NCI-H1930 (cell line): ENCODE results near the gene REL.
"Not testable (repeated sequence)": the region's sequence is repeated elsewhere in the genome, so short reads cannot be mapped to it uniquely, and the experiment has no call there.

Experiments used
- DNase-seq, 2 experiments: peaks; one replicate each; lab custom pipeline; 2025; lab: John Stamatoyannopoulos, UW

REL gene

GRCh38 chr2:60881047-60881932, at the start of gene REL:
TSS of gene REL (plus strand) at chr2:60881574. CDS start at chr2:60881841, 267 bp downstream.
- DNase-seq, result peak; percentile 73 to 81

- DNase-seq, result no peak
These were observed 49.5 kb upstream of the REL start for GRCh38 chr2:60831921-60832320.

- no peak for DNase-seq
These were observed 48.8 kb upstream of the REL start for GRCh38 chr2:60832621-60833020.

- no peak for DNase-seq
These were observed 47.1 kb upstream of the REL start for GRCh38 chr2:60834270-60834717.

GRCh38 chr2:60836491-60836890, 44.9 kb upstream of the REL start:
- no peak for DNase-seq

- no peak for DNase-seq
These were observed 44.3 kb upstream of the REL start for GRCh38 chr2:60837123-60837522.

GRCh38 chr2:60838481-60838880, 42.9 kb upstream of the REL start:
- no peak for DNase-seq

GRCh38 chr2:60839126-60839813, 42.1 kb upstream of the REL start:
- no peak for DNase-seq

- DNase-seq, result no peak
These were observed 40.5 kb upstream of the REL start for GRCh38 chr2:60840880-60841279.

GRCh38 chr2:60843006-60843405, 38.4 kb upstream of the REL start:
- no peak for DNase-seq

GRCh38 chr2:60844105-60844504, 37.3 kb upstream of the REL start:
- DNase-seq, result no peak

- no peak for DNase-seq
These were observed 33.5 kb upstream of the REL start for GRCh38 chr2:60847854-60848253.

GRCh38 chr2:60849187-60849586, 32.2 kb upstream of the REL start:
- DNase-seq, result no peak

- DNase-seq, result no peak
These were observed 29.0 kb upstream of the REL start for GRCh38 chr2:60852282-60852860.

GRCh38 chr2:60853531-60853930, 27.8 kb upstream of the REL start:
- no peak for DNase-seq

GRCh38 chr2:60855989-60856669, 25.2 kb upstream of the REL start:
- no peak for DNase-seq

GRCh38 chr2:60857056-60857455, 24.3 kb upstream of the REL start:
- DNase-seq, result no peak

GRCh38 chr2:60858897-60859311, 22.5 kb upstream of the REL start:
- DNase-seq, result no peak

- DNase-seq, result no peak
These were observed 19.6 kb upstream of the REL start for GRCh38 chr2:60861736-60862135.

- no peak for DNase-seq
These were observed 18.7 kb upstream of the REL start for GRCh38 chr2:60862642-60863041.

GRCh38 chr2:60865361-60865760, 16.0 kb upstream of the REL start:
- not testable (repeated sequence) for DNase-seq

- DNase-seq, result no peak
These were observed 14.4 kb upstream of the REL start for GRCh38 chr2:60867007-60867406.
